Measurements from ENCODE around the gene SEL1L2.

Gene SEL1L2

GRCh38 chr20:13856354-13856753 lies 134.1 kb downstream of the SEL1L2 start:
- in situ Hi-C loops (cut with HindIII; ENCODE audit: low sequenced_read_pairs), result no loop called here
- no peak for DNase-seq (ENCODE audit: low read depth, low spot score)
- H3K4me3 ChIP-seq (ENCODE audit: low read depth, low read length), result no peak overlapping the region
- TF ChIP-seq, protein P1, sequence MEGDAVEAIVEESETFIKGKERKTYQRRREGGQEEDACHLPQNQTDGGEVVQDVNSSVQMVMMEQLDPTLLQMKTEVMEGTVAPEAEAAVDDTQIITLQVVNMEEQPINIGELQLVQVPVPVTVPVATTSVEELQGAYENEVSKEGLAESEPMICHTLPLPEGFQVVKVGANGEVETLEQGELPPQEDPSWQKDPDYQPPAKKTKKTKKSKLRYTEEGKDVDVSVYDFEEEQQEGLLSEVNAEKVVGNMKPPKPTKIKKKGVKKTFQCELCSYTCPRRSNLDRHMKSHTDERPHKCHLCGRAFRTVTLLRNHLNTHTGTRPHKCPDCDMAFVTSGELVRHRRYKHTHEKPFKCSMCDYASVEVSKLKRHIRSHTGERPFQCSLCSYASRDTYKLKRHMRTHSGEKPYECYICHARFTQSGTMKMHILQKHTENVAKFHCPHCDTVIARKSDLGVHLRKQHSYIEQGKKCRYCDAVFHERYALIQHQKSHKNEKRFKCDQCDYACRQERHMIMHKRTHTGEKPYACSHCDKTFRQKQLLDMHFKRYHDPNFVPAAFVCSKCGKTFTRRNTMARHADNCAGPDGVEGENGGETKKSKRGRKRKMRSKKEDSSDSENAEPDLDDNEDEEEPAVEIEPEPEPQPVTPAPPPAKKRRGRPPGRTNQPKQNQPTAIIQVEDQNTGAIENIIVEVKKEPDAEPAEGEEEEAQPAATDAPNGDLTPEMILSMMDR (IDR thresholded peaks at IDR 0.05; ENCODE audit: low read depth, low read length), result no peak

GRCh38 chr20:13855613-13856012 lies 134.8 kb downstream of the SEL1L2 start:
- TF ChIP-seq, protein P1 (IDR thresholded peaks at IDR 0.05; ENCODE audit: low read depth, low read length), result no peak
- in situ Hi-C loops (cut with HindIII; ENCODE audit: low sequenced_read_pairs), result no loop called here
- H3K4me3 ChIP-seq (ENCODE audit: low read depth, low read length), result no peak overlapping the region
- no peak for DNase-seq (ENCODE audit: low read depth, low spot score)

GRCh38 chr20:13852306-13852705 lies 138.1 kb downstream of the SEL1L2 start:
- no peak for DNase-seq (ENCODE audit: low read depth, low spot score)
- TF ChIP-seq, protein P1 (IDR thresholded peaks at IDR 0.05; ENCODE audit: low read depth, low read length), result no peak
- in situ Hi-C loops (cut with HindIII; ENCODE audit: low sequenced_read_pairs), result no loop called here
- no peak overlapping the region for H3K4me3 ChIP-seq (ENCODE audit: low read depth, low read length)

DNA sequence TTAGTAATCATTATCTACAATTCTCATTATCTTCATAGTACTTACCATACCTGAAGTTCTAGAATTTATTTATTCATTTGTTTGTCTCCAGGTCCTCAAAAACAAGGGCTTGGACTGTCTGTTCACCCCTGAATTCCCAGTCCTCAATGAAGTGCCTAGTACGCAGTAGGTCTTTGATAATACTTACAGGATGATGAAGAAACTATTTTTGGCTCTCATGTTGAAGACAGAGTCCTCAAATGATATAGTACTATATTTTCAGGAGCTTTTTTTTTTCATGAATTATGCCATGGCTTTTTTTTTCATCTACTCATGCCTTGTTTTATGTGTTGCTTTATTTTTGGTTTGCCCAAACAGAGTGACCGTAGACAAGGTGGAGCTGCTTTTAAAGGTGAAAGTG lies 139.1 kb downstream of the SEL1L2 start:
- in situ Hi-C loops (cut with HindIII; ENCODE audit: low sequenced_read_pairs), result no loop called here
- DNase-seq (ENCODE audit: low read depth, low spot score), result no peak
- TF ChIP-seq, protein P1 (IDR thresholded peaks at IDR 0.05; ENCODE audit: low read depth, low read length), result no peak
- H3K4me3 ChIP-seq (ENCODE audit: low read depth, low read length), result no peak overlapping the region

- TF ChIP-seq, protein P1 (IDR thresholded peaks at IDR 0.05; ENCODE audit: low read depth, low read length), result no peak
- in situ Hi-C loops (cut with HindIII; ENCODE audit: low sequenced_read_pairs), result no loop called here
- no peak overlapping the region for H3K4me3 ChIP-seq (ENCODE audit: low read depth, low read length)
- no peak for DNase-seq (ENCODE audit: low read depth, low spot score)
Measured at GRCh38 chr20:13844296-13844695, 146.1 kb downstream of the SEL1L2 start.

GRCh38 chr20:13841206-13841605 lies 149.2 kb downstream of the SEL1L2 start:
- in situ Hi-C loops (cut with HindIII; ENCODE audit: low sequenced_read_pairs), result no loop called here
- no peak for DNase-seq (ENCODE audit: low read depth, low spot score)
- H3K4me3 ChIP-seq (ENCODE audit: low read depth, low read length), result no peak overlapping the region
- TF ChIP-seq, protein P1 (IDR thresholded peaks at IDR 0.05; ENCODE audit: low read depth, low read length), result no peak

DNA sequence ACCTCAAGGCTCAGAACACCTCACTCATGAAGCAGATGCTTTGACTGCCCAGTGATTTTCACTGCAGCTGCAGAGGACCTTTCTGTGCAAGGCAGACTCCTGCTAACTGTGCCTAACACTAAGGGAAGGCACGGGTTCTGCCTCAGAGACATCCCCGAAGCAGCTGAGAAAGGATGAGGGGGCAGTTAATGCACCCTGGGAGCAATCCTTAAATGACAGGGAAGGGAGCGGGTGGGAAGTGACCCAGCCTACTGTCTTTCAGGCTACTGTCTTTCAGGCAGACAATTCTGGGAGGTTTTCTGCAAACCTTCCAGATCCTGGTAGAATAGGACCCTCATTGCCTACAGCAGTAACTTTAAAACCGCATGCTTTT lies 150.3 kb downstream of the SEL1L2 start:
- in situ Hi-C loops (cut with HindIII; ENCODE audit: low sequenced_read_pairs), result no loop called here
- H3K4me3 ChIP-seq (ENCODE audit: low read depth, low read length), result no peak overlapping the region
- DNase-seq (ENCODE audit: low read depth, low spot score), result no peak
- TF ChIP-seq, protein P1 (IDR thresholded peaks at IDR 0.05; ENCODE audit: low read depth, low read length), result no peak
